ENCODE measurements around the gene ISY1. TPM values are rescaled to one million over a fixed set of nuclear protein-coding genes. Genes with fewer than 3 reads are reported as not detected.

Gene ISY1
- total and polyA plus RNA-seq, 2 of the 4 experiments (the other 2 are of a cell fraction) = 28.5 to 31.5 TPM

DNA sequence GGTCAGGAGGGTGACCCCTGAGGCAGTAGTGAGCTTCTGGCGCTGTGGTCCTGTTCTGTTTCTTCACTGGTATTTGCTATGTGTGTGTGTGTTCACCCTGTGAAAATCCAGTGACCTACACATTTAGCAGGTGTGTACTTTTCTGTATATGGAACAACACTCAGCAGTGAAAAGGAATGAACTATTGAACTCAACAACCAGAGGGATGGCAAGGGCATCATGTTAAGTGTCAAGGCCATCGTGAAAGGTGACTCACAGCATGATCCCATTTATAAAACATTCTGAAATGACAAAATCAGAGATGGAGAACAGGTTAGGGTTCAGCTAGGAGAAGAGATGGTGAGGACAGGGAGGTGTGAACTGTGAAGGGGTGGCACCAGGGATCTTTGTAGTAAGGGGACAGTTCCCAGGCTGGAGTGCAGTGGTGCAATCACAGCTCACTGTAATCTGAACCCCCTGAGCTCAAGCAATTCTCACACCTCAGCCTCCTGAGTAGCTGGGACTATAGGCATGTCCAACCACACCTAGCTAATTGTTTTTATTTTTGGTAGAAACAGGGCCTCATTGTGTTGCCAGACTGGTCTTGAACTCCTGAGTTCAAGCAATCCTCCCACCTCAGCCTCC, 29.3 kb downstream of the ISY1 start:
- H3K14ac ChIP-seq (replicated peaks; ENCODE audit: low read depth, low read length) = no peak overlapping the region
- H2AFZ ChIP-seq (replicated peaks; ENCODE audit: low read length, poor library complexity) = no peak overlapping the region
- H4K8ac ChIP-seq (ENCODE audit: low read depth in 2 of 2, low read length in 2 of 2) = no peak overlapping the region
- no peak overlapping the region for H2BK5ac ChIP-seq (ENCODE audit: low read depth, low read length, poor library complexity, severe bottlenecking)
- no peaks in the 10 kb centered on the region for H4K20me1 ChIP-seq (ENCODE audit: insufficient read depth, low read length)
- intact Hi-C loops (cut with micrococcal nuclease) (no loop called here), in situ Hi-C loops (cut with MboI; ENCODE audit: low sequenced_read_pairs) (no loop called here), dilution Hi-C loops (cut with HindIII; ENCODE audit: low sequenced_read_pairs, unreplicated experiment) (no loop called here)
- no peak for ATAC-seq (ENCODE audit: low read depth)
- no peak for TF ChIP-seq RCOR1 (IDR thresholded peaks at IDR 0.05; ENCODE audit: insufficient replicate concordance, low read length)
- no peak for TF ChIP-seq RAD21 (IDR thresholded peaks at IDR 0.05; ENCODE audit: low read length)
- TF ChIP-seq MXI1 (IDR thresholded peaks at IDR 0.05; ENCODE audit: borderline replicate concordance, low read depth, low read length) = no peak
- TF ChIP-seq POLR2A (IDR thresholded peaks at IDR 0.05; ENCODE audit: low read depth, low read length) = no peak
- no peak for TF ChIP-seq CEBPB (IDR thresholded peaks at IDR 0.05; ENCODE audit: low read depth, low read length)
- no peak for TF ChIP-seq USF2 (IDR thresholded peaks at IDR 0.05; ENCODE audit: low read depth, low read length)
- no peak for TF ChIP-seq MAFK (IDR thresholded peaks at IDR 0.05; ENCODE audit: low read depth, low read length)
- no peak for TF ChIP-seq CTCF (conservative IDR thresholded peaks at IDR 0.05; ENCODE audit: low read depth, low read length)
- no peak for TF ChIP-seq NFE2L2 (IDR thresholded peaks at IDR 0.05; ENCODE audit: low read depth, low read length)
- TF ChIP-seq RFX5 (IDR thresholded peaks at IDR 0.05; ENCODE audit: low read depth, low read length) = no peak
- TF ChIP-seq SMC3 (IDR thresholded peaks at IDR 0.05; ENCODE audit: low read depth, low read length) = no peak
- TF ChIP-seq FOS (IDR thresholded peaks at IDR 0.05; ENCODE audit: low read depth, low read length) = no peak
- no peak for TF ChIP-seq CHD1 (IDR thresholded peaks at IDR 0.05; ENCODE audit: low read depth, low read length)
- no peak for TF ChIP-seq BHLHE40 (IDR thresholded peaks at IDR 0.05; ENCODE audit: low read depth, low read length)
- TF ChIP-seq, protein P1, sequence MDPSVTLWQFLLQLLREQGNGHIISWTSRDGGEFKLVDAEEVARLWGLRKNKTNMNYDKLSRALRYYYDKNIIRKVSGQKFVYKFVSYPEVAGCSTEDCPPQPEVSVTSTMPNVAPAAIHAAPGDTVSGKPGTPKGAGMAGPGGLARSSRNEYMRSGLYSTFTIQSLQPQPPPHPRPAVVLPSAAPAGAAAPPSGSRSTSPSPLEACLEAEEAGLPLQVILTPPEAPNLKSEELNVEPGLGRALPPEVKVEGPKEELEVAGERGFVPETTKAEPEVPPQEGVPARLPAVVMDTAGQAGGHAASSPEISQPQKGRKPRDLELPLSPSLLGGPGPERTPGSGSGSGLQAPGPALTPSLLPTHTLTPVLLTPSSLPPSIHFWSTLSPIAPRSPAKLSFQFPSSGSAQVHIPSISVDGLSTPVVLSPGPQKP (IDR thresholded peaks at IDR 0.05; ENCODE audit: borderline replicate concordance, low read depth, low read length) = no peak
- no peak for TF ChIP-seq MAZ (IDR thresholded peaks at IDR 0.05; ENCODE audit: borderline replicate concordance, low read depth, low read length)
- no TSS peak for BruUV-seq (replicated peaks)
- H3K4me3 ChIP-seq (ENCODE audit: insufficient read depth, low read depth, low read length) = no peak overlapping the region
- no peaks in the 10 kb centered on the region; a peak in 1 of 4 replicates for H3K79me1 ChIP-seq (ENCODE audit: low read depth in 1 of 2, low read length in 2 of 2)
- H4K5ac ChIP-seq (ENCODE audit: low read depth, low read length) = no peak overlapping the region
- DNase-seq = no peak
- no peak overlapping the region for H3K56ac ChIP-seq (ENCODE audit: extremely low read depth, insufficient read depth, low read length)
- no peaks in the 10 kb centered on the region for H3K27me3 ChIP-seq (ENCODE audit: control insufficient read depth, insufficient read depth, low read length)
- H2AK9ac ChIP-seq (replicated peaks; ENCODE audit: low read depth, low read length, poor library complexity) = no peak overlapping the region
- CTCF ChIA-PET = no interaction called here
- H2BK15ac ChIP-seq (ENCODE audit: low read depth, low read length) = no peak overlapping the region
- no peak overlapping the region for H3K4ac ChIP-seq (ENCODE audit: low read depth, low read length)
- POLR2A ChIA-PET (ENCODE audit: unreplicated experiment) = no interaction called here
- no peak overlapping the region for H3K9ac ChIP-seq (ENCODE audit: low read depth, low read length)
- no peak overlapping the region for H4K91ac ChIP-seq (ENCODE audit: insufficient read depth, low read depth, low read length)
- H2BK120ac ChIP-seq (ENCODE audit: low read depth, low read length) = no peak overlapping the region
- H3K9me3 ChIP-seq (ENCODE audit: control insufficient read depth, insufficient read depth, low read length) = no peaks in the 10 kb centered on the region
- H3K4me1 ChIP-seq (ENCODE audit: control insufficient read depth, insufficient read depth, low read length) = peaks cover 8% of the 10 kb centered on the region; the same call in 1 of the 2 replicates
- H3K23ac ChIP-seq (ENCODE audit: low read depth, low read length) = no peak overlapping the region
- no peak overlapping the region for H3K4me2 ChIP-seq (ENCODE audit: low read depth, low read length)
- no CpG with 5 or more reads among the region's 2 CpGs for WGBS, 2 experiments (ENCODE audit: extremely low coverage in 2 of 2, insufficient read length in 1 of 2)
- peaks cover 49% of the 10 kb centered on the region for H3K36me3 ChIP-seq (ENCODE audit: control insufficient read depth, insufficient read depth, low read length)
- no peaks in the 10 kb centered on the region for H3K9me1 ChIP-seq (ENCODE audit: insufficient read depth, low read length)
- no peak overlapping the region for H3K18ac ChIP-seq (ENCODE audit: low read depth, low read length)
- no peak overlapping the region for H3K27ac ChIP-seq (ENCODE audit: insufficient read depth, low read length)
- H2AK5ac ChIP-seq (ENCODE audit: low read depth, low read length) = no peak overlapping the region
- no peak overlapping the region for H2BK20ac ChIP-seq (ENCODE audit: low read depth, low read length)
